ENCODE results near the gene PDZD8. TPM values are rescaled to one million over a fixed set of nuclear protein-coding genes. Genes with fewer than 3 reads are reported as not detected.
A peak's percentile ranks its signal among the peaks of the same experiment; 100 is the strongest.

The PDZD8 gene
- total and polyA plus RNA-seq, 3 experiments from 2014 or later = 15.8 to 31.1 (median 29.8) TPM

DNA sequence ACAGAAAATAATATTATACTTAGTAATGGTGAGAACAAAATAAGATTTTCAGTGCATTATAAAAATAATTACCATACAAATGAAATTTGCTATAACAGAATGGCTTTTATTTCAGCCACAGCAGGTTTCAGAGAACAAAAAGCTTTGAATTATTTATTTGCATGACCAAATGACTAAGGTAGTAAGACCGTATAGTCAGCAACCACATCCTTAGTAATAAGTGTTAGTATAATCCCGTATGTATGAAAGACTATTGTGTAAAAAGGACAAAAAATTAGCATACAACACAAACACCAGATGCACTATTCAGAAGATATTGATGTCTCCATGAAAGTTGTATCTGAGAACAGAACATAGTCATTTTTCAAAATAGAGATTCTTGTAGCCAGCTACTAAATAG is 12.2 kb downstream of the PDZD8 start:
- Histone ChIP-seq H3K27me3 (ENCODE audit: insufficient read depth, low read length, poor library complexity, severe bottlenecking) (no peaks in the 10 kb centered on the region), H3K36me3 (ENCODE audit: insufficient read depth, low read length) (no peaks in the 10 kb centered on the region), H3K27ac (ENCODE audit: low read depth, low read length) (no peak overlapping the region), H3K4me1 (ENCODE audit: insufficient read depth, low read length) (peaks cover 49% of the 10 kb centered on the region), H3K9me3 (ENCODE audit: low read length) (no peaks in the 10 kb centered on the region), H3K4me3 (ENCODE audit: low read length) (no peak overlapping the region)
- ChIA-PET CTCF (no interaction called here), POLR2A (no interaction called here)
- Mint-ChIP-seq H3K9me3 (no peaks in the 10 kb centered on the region), H3K27me3 (no peaks in the 10 kb centered on the region), H3K4me3 (no peak overlapping the region), H3K4me1 (peaks cover 66 to 91% (median 89%) of the 10 kb centered on the region in 3 donors), H3K36me3 (peaks cover 0 to 3% (median 2%) of the 10 kb centered on the region in 3 donors), H3K27ac (no peak overlapping the region)
- DNase-seq = no peak

- POLR2A ChIA-PET = no interaction called here
Observed at GRCh38 chr10:117362313-117362712, 12.9 kb downstream of the PDZD8 start.

DNA sequence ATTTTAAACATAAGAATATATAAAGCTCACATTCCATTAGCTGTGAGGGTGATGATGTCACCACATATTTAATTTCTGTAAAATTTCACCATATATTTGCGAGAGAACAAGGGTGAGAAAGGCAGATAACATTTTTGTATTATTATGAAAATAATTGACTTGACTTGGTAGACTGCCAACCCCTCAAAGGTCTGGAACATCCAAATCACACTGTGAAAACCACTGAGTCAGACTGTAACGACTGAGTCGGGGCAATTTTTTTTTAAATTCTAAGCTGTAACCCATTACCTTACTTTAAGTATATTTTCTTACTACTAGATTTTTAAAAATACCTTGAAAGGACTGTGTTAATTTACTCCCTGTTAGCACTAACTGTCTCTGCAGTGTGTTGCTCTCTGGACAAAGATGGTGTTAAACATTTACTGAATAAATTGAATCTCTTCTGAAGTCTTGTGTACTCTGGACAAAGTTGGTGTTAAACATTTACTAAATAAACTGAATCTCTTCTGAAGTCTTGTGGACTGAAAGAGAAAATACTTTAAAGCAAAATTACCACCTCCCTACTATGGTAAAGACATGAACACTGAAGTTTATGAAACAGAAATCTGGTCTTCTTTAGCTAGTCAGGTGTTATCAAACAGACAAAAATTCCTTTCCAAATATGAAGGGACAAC is 14.1 kb downstream of the PDZD8 start:
- no peaks in the 10 kb centered on the region for H3K27me3 ChIP-seq (ENCODE audit: insufficient read depth, low read length, poor library complexity, severe bottlenecking)
- H3K27me3 Mint-ChIP-seq = no peaks in the 10 kb centered on the region
- H3K4me1 Mint-ChIP-seq = peaks cover 51 to 79% (median 78%) of the 10 kb centered on the region in 3 donors
- H3K4me3 Mint-ChIP-seq = peak overlapping the region in 2 of 7 donors; percentile 6 to 57
- CTCF ChIA-PET = interaction anchor here (0.8 kb wide), 1 partner anchor 10 kb away, joined by 3 read pairs; no protein-coding TSS in a partner anchor
- H3K27ac ChIP-seq (ENCODE audit: low read depth, low read length) = no peak overlapping the region
- peaks cover 43% of the 10 kb centered on the region for H3K4me1 ChIP-seq (ENCODE audit: insufficient read depth, low read length)
- H3K36me3 Mint-ChIP-seq = peaks cover 0 to 1% (median 0%) of the 10 kb centered on the region in 3 donors
- no peaks in the 10 kb centered on the region for H3K9me3 Mint-ChIP-seq
- peak overlapping the region in 1 of 8 donors; percentile 30 for H3K27ac Mint-ChIP-seq
- no peaks in the 10 kb centered on the region for H3K9me3 ChIP-seq (ENCODE audit: low read length)
- no peaks in the 10 kb centered on the region for H3K36me3 ChIP-seq (ENCODE audit: insufficient read depth, low read length)
- H3K4me3 ChIP-seq (ENCODE audit: low read length) = no peak overlapping the region
- POLR2A ChIA-PET = no interaction called here
- DNase-seq = no peak

More at GRCh38 chr10:117362313-117362712, 12.9 kb downstream of the PDZD8 start:
- H3K27me3 ChIP-seq (ENCODE audit: insufficient read depth, low read length, poor library complexity, severe bottlenecking) = no peaks in the 10 kb centered on the region
- Mint-ChIP-seq H3K9me3 (no peaks in the 10 kb centered on the region), H3K36me3 (peaks cover 0 to 1% (median 1%) of the 10 kb centered on the region in 3 donors), H3K27me3 (no peaks in the 10 kb centered on the region), H3K4me1 (peaks cover 60 to 87% (median 85%) of the 10 kb centered on the region in 3 donors), H3K27ac (no peak overlapping the region), H3K4me3 (no peak overlapping the region)
- peaks cover 49% of the 10 kb centered on the region for H3K4me1 ChIP-seq (ENCODE audit: insufficient read depth, low read length)
- H3K4me3 ChIP-seq (ENCODE audit: low read length) = no peak overlapping the region
- CTCF ChIA-PET = no interaction called here
- H3K27ac ChIP-seq (ENCODE audit: low read depth, low read length) = no peak overlapping the region
- no peak for DNase-seq
- H3K9me3 ChIP-seq (ENCODE audit: low read length) = no peaks in the 10 kb centered on the region
- H3K36me3 ChIP-seq (ENCODE audit: insufficient read depth, low read length) = no peaks in the 10 kb centered on the region

GRCh38 chr10:117360016-117360415 is 15.2 kb downstream of the PDZD8 start:
- no peaks in the 10 kb centered on the region for H3K9me3 Mint-ChIP-seq

DNA sequence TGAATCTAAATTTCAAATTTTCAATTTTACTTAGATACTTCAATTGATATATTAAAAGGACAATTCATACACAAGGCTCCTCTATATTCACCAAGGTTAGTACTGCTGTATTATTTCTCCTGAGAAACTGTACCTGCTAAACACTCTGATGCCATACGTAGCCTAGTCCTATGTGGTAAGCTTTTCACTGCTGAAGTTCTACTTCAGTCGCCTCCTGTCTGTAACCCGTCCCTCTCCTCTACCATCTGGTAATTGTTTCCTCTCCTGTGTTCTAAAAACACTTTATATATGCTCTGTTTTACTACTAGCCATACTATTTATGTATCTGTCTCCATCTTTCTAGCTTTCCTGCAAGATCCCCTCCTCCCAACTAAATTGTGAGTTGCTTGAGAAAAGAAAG is 20.2 kb downstream of the PDZD8 start:
- Histone ChIP-seq H3K4me1 (ENCODE audit: insufficient read depth, low read length) (peaks cover 21% of the 10 kb centered on the region), H3K4me3 (ENCODE audit: low read length) (no peak overlapping the region), H3K36me3 (ENCODE audit: insufficient read depth, low read length) (no peaks in the 10 kb centered on the region), H3K9me3 (ENCODE audit: low read length) (no peaks in the 10 kb centered on the region), H3K27me3 (ENCODE audit: insufficient read depth, low read length, poor library complexity, severe bottlenecking) (no peaks in the 10 kb centered on the region), H3K27ac (ENCODE audit: low read depth, low read length) (no peak overlapping the region)
- H3K27me3 Mint-ChIP-seq = no peaks in the 10 kb centered on the region
- H3K36me3 Mint-ChIP-seq = peaks cover 0 to 5% (median 0%) of the 10 kb centered on the region in 3 donors
- ChIA-PET CTCF (no interaction called here), POLR2A (interaction anchor here (0.6 kb wide), 1 partner anchor 18 kb away, joined by 3 read pairs; no protein-coding TSS in a partner anchor)
- H3K4me1 Mint-ChIP-seq = peaks cover 48 to 67% (median 67%) of the 10 kb centered on the region in 3 donors
- H3K4me3 Mint-ChIP-seq = no peak overlapping the region
- H3K27ac Mint-ChIP-seq = no peak overlapping the region
- H3K9me3 Mint-ChIP-seq = no peaks in the 10 kb centered on the region
- DNase-seq = no peak

More at GRCh38 chr10:117360016-117360415, 15.2 kb downstream of the PDZD8 start:
- no peak overlapping the region for H3K4me3 Mint-ChIP-seq
- Histone ChIP-seq H3K36me3 (ENCODE audit: insufficient read depth, low read length) (no peaks in the 10 kb centered on the region), H3K27me3 (ENCODE audit: insufficient read depth, low read length, poor library complexity, severe bottlenecking) (no peaks in the 10 kb centered on the region), H3K9me3 (ENCODE audit: low read length) (no peaks in the 10 kb centered on the region), H3K4me3 (ENCODE audit: low read length) (no peak overlapping the region), H3K4me1 (ENCODE audit: insufficient read depth, low read length) (peaks cover 33% of the 10 kb centered on the region), H3K27ac (ENCODE audit: low read depth, low read length) (no peak overlapping the region)
- peaks cover 47 to 73% (median 73%) of the 10 kb centered on the region in 3 donors for H3K4me1 Mint-ChIP-seq
- H3K36me3 Mint-ChIP-seq = peaks cover 0 to 1% (median 0%) of the 10 kb centered on the region in 3 donors
- DNase-seq = no peak
- H3K27ac Mint-ChIP-seq = peak overlapping the region in 1 of 8 donors; percentile 9
- ChIA-PET CTCF (interaction anchor here (0.8 to 1.5 kb wide), 2 partner anchors 11 to 143 kb away, joined by 3 to 5 read pairs; no protein-coding TSS in a partner anchor), POLR2A (no interaction called here)
- H3K27me3 Mint-ChIP-seq = no peaks in the 10 kb centered on the region

DNA sequence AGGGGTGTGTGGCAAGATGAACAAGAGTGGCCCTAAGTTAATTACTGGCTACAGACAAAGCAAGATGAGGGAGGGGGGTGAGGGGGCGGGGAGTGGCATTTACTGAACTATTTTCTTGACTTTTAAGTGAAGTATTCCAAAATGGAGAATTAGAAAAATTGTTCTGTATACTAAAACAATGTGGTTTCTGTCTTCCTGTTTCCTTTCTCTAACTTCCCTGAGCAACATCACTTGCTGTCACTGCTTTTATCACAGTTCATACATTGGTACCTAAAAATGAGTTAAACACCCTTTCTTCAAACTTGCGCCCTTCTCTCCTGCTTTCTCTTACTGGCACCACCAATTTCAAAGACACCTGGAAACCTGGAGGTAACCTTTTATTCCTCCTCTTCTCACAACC is 21.6 kb downstream of the PDZD8 start:
- Mint-ChIP-seq H3K27ac (peak overlapping the region in 3 of 8 donors; percentile 15 to 40 (median 17)), H3K4me3 (peak overlapping the region in 4 of 7 donors; percentile 6 to 55 (median 34)), H3K4me1 (peaks cover 48 to 68% (median 67%) of the 10 kb centered on the region in 3 donors), H3K27me3 (no peaks in the 10 kb centered on the region), H3K9me3 (no peaks in the 10 kb centered on the region), H3K36me3 (peaks cover 0 to 4% (median 1%) of the 10 kb centered on the region in 3 donors)
- no peaks in the 10 kb centered on the region for H3K27me3 ChIP-seq (ENCODE audit: insufficient read depth, low read length, poor library complexity, severe bottlenecking)
- no peak overlapping the region for H3K27ac ChIP-seq (ENCODE audit: low read depth, low read length)
- no peak for DNase-seq
- ChIA-PET POLR2A (no interaction called here), CTCF (interaction anchor here (1.1 kb wide), 1 partner anchor 32 kb away, joined by 3 read pairs; no protein-coding TSS in a partner anchor)
- no peak overlapping the region for H3K4me3 ChIP-seq (ENCODE audit: low read length)
- peaks cover 21% of the 10 kb centered on the region for H3K4me1 ChIP-seq (ENCODE audit: insufficient read depth, low read length)
- no peaks in the 10 kb centered on the region for H3K9me3 ChIP-seq (ENCODE audit: low read length)
- no peaks in the 10 kb centered on the region for H3K36me3 ChIP-seq (ENCODE audit: insufficient read depth, low read length)

GRCh38 chr10:117352724-117353123 is 22.5 kb downstream of the PDZD8 start:
- H3K27ac Mint-ChIP-seq = peak overlapping the region in 2 of 8 donors; percentile 4 to 13

DNA sequence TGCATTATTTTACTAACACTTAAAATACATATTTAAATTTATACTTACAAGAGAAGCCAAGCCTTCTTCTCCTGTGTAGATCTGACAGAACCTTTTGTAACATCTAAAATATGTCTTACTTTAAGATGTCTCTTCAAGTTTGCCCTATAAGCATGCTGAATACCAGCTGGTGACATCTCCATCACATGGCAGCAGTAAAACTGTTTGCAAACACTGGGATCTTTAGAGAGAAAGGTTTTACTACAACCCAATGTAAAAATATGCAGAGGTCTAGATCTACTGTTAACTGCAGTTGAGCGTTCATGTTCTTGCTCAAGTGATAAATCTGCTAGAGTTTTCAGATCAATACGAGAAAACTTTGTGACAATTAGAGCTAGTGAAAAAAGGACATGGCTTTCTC is 23.2 kb downstream of the PDZD8 start:
- H3K4me3 ChIP-seq (ENCODE audit: low read length) = no peak overlapping the region
- Mint-ChIP-seq H3K27ac (peak overlapping the region in 1 of 8 donors; percentile 3), H3K4me3 (no peak overlapping the region), H3K27me3 (no peaks in the 10 kb centered on the region), H3K9me3 (no peaks in the 10 kb centered on the region), H3K4me1 (peaks cover 56 to 75% (median 74%) of the 10 kb centered on the region in 3 donors), H3K36me3 (peaks cover 0 to 6% (median 4%) of the 10 kb centered on the region in 3 donors)
- H3K9me3 ChIP-seq (ENCODE audit: low read length) = no peaks in the 10 kb centered on the region
- H3K36me3 ChIP-seq (ENCODE audit: insufficient read depth, low read length) = no peaks in the 10 kb centered on the region
- H3K4me1 ChIP-seq (ENCODE audit: insufficient read depth, low read length) = peaks cover 21% of the 10 kb centered on the region
- no peak for DNase-seq
- no peak overlapping the region for H3K27ac ChIP-seq (ENCODE audit: low read depth, low read length)
- H3K27me3 ChIP-seq (ENCODE audit: insufficient read depth, low read length, poor library complexity, severe bottlenecking) = no peaks in the 10 kb centered on the region
- CTCF ChIA-PET = interaction anchor here (1.6 kb wide), 1 partner anchor 32 kb away, joined by 3 read pairs; no protein-coding TSS in a partner anchor
- POLR2A ChIA-PET = no interaction called here

More at GRCh38 chr10:117352724-117353123, 22.5 kb downstream of the PDZD8 start:
- no peaks in the 10 kb centered on the region for H3K27me3 Mint-ChIP-seq
- Histone ChIP-seq H3K4me1 (ENCODE audit: insufficient read depth, low read length) (peaks cover 21% of the 10 kb centered on the region), H3K27ac (ENCODE audit: low read depth, low read length) (no peak overlapping the region), H3K36me3 (ENCODE audit: insufficient read depth, low read length) (no peaks in the 10 kb centered on the region), H3K9me3 (ENCODE audit: low read length) (no peaks in the 10 kb centered on the region), H3K27me3 (ENCODE audit: insufficient read depth, low read length, poor library complexity, severe bottlenecking) (no peaks in the 10 kb centered on the region), H3K4me3 (ENCODE audit: low read length) (no peak overlapping the region)
- no peak for DNase-seq
- peaks cover 0 to 6% (median 1%) of the 10 kb centered on the region in 3 donors for H3K36me3 Mint-ChIP-seq
- H3K9me3 Mint-ChIP-seq = no peaks in the 10 kb centered on the region
- ChIA-PET POLR2A (no interaction called here), CTCF (interaction anchor here (1.1 to 1.6 kb wide), 2 partner anchors 32 to 33 kb away, joined by 3 read pairs; no protein-coding TSS in a partner anchor)
- peak overlapping the region in 2 of 7 donors; percentile 5 to 29 for H3K4me3 Mint-ChIP-seq
- H3K4me1 Mint-ChIP-seq = peaks cover 49 to 68% (median 67%) of the 10 kb centered on the region in 3 donors
